Transverse colon (tissue), 4 donors: ENCODE data around the gene EFCAB5. TPM values are rescaled to one million over a fixed set of nuclear protein-coding genes. Genes with fewer than 3 reads are reported as not detected.

Source experiments
- DNase-seq: peaks from one replicate; pipeline ENCODE4 v3.0.0-alpha.2; 2019
- H3K27ac ChIP-seq, 4 donors: fragments of 200-600 bp; sonication (generic); 2 replicates each; pipeline ENCODE4 v1.5.1; 2016 to 2018; ENCODE audit warnings: inconsistent platforms in 4 of 4
- H3K27me3 ChIP-seq: fragments of 200-600 bp; sonication (generic); 2 replicates; pipeline ENCODE4 v1.5.1; 2017; ENCODE audit warnings: inconsistent platforms
- H3K36me3 ChIP-seq, 4 donors: fragments of 200-600 bp; sonication (generic); 2 replicates each; pipeline ENCODE4 v1.5.1; 2017 to 2019; ENCODE audit warnings: inconsistent platforms in 4 of 4
- H3K4me1 ChIP-seq, 4 donors: fragments of 200-600 bp; sonication (generic); 2 replicates each; pipeline ENCODE4 v1.5.1; 2017 to 2020; ENCODE audit warnings: inconsistent platforms in 4 of 4
- H3K4me3 ChIP-seq, 4 donors: fragments of 200-600 bp; sonication (generic); 1 replicate in 1 of 4; 2 replicates in 3 of 4; pipeline versions ENCODE4 v1.5.1 to v1.6.1; 2017 to 2019; ENCODE audit warnings: inconsistent platforms in 4 of 4
- H3K9me3 ChIP-seq, 2 donors: fragments of 200-600 bp; sonication (generic); 2 replicates each; pipeline ENCODE4 v1.5.1; 2017 to 2019; ENCODE audit warnings: inconsistent platforms in 2 of 2
- EP300 ChIP-seq: sonication (generic); formaldehyde crosslinking; IDR thresholded peaks from one replicate; pipeline ENCODE4 v1.6.1; 2017; ENCODE audit warnings: antibody characterized with exemption, low read depth
- POLR2A ChIP-seq: fragments of 450-650 bp; IDR thresholded peaks from one replicate; pipeline ENCODE4 v1.6.1; 2016; ENCODE audit warnings: antibody characterized with exemption, mild to moderate bottlenecking, moderate library complexity
- POLR2AphosphoS5 ChIP-seq, 3 donors: sonication (generic); formaldehyde crosslinking; IDR thresholded peaks; one replicate each; pipeline ENCODE4 v1.6.1; 2016; ENCODE audit warnings: antibody characterized with exemption in 3 of 3
- WGBS, 2 donors: methylation state at CpG; one replicate each; pipeline ENCODE4 v1.1.5; 2018; ENCODE audit warnings: low coverage in 1 of 2; 5-methylcytosine and 5-hydroxymethylcytosine counted together
- in situ Hi-C, 4 donors: fragments of 200-750 bp; cut with MboI; loops; one replicate each; pipeline versions ENCODE4 v1.15.0 to v1.15.1; 2017; ENCODE audit warnings: low sequenced_read_pairs in 3 of 4, low pct_ligation_motif_present in 1 of 4, low pct_unique_long_range_greater_than_20kb in 1 of 4
- intact Hi-C: fragments of 100-400 bp; cut with DNase I; formaldehyde crosslinking; loops from one replicate; pipeline ENCODE4 v1.15.1; 2023; ENCODE audit warnings: low total_unique reads
- total RNA-seq, 4 donors: library from RNA; depleted of rRNA; stranded (reverse); fragments of >200 nt; gene quantifications; one replicate each; pipeline ENCODE4 v1.1.0, GENCODE V29; 2016
- TF ChIP-seq, protein P1 (sequence below), 5 experiments: fragments of 200-600 bp in 3 of 5; fragments of 450-650 bp in 2 of 5; sonication (generic) in 3 of 5; IDR thresholded peaks; 1 replicate in 2 of 5; 2 replicates in 3 of 5; pipeline ENCODE4 v1.5.1; 2016 to 2017; ENCODE audit warnings: antibody characterized with exemption in 5 of 5, inconsistent platforms in 3 of 5, mild to moderate bottlenecking in 2 of 5, moderate library complexity in 1 of 5

The EFCAB5 gene
- total RNA-seq, 4 donors from 2014 or later: 1.00 to 3.7 (median 1.9) TPM

DNA sequence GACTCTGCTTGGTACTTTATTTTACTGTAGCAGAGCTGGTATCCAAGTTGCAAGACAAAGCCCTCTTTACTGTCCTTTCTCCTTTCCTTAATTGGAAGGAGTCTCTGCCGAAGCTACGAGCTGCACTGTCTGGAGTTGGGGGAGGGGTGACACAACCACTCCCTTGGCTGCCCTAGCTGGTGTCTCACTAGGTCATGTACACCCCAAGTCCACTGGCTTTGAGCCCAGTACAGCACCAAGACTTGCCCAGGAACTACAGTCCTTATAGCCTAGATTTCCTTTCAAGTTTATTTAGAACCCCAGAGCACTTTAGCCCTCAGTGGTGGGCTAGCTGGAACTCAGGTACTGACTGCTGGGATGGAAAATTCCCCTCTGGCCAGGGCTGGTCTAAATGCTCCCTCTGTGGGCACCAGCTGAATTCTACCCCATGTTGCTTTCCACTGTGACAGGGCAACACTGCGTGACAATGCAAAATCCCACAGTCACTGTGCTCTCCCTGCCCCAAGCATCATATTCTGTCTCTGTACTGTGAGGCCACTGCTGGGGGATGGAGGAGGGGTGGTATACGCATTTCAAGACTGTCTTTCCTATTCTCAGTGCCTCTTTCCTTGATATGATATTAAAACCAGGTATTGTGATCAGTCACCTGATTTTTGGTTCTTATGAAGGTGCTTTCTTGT, 18.4 kb downstream of the EFCAB5 start:
- in situ Hi-C loops: no loop called here
- TF ChIP-seq, protein P1, sequence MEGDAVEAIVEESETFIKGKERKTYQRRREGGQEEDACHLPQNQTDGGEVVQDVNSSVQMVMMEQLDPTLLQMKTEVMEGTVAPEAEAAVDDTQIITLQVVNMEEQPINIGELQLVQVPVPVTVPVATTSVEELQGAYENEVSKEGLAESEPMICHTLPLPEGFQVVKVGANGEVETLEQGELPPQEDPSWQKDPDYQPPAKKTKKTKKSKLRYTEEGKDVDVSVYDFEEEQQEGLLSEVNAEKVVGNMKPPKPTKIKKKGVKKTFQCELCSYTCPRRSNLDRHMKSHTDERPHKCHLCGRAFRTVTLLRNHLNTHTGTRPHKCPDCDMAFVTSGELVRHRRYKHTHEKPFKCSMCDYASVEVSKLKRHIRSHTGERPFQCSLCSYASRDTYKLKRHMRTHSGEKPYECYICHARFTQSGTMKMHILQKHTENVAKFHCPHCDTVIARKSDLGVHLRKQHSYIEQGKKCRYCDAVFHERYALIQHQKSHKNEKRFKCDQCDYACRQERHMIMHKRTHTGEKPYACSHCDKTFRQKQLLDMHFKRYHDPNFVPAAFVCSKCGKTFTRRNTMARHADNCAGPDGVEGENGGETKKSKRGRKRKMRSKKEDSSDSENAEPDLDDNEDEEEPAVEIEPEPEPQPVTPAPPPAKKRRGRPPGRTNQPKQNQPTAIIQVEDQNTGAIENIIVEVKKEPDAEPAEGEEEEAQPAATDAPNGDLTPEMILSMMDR (IDR thresholded peaks at IDR 0.05): no peak
- TF ChIP-seq POLR2AphosphoS5 (IDR thresholded peaks at IDR 0.05): no peak
- no peak for TF ChIP-seq POLR2A
- no peak for TF ChIP-seq EP300
- DNase-seq: no peak

DNA sequence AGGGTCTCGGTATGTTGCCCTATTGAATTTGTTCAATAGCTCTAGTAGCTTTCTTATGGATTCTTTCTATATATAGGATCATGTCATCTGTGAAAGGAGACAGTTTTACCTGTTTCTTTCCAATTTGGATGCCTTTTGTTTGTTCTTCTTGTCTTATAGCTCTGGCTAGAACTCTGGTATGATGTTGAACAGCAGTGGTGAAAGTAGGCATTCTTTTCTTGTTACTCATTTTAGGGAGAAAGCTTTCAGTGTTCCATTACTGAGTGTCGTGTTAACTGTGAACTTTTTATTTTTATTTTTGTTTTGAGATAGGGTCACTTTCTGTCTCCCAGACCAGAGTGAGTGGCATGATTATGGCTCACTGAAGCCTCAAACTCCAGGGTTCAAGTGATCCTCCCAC, 21.2 kb downstream of the EFCAB5 start:
- no peaks in the 10 kb centered on the region for H3K4me1 ChIP-seq
- no peaks in the 10 kb centered on the region for H3K36me3 ChIP-seq
- no peaks in the 10 kb centered on the region for H3K27me3 ChIP-seq
- no peak overlapping the region for H3K4me3 ChIP-seq
- peaks cover 0 to 4% of the 10 kb centered on the region in 2 donors for H3K9me3 ChIP-seq
- intact Hi-C loops: no loop called here
- H3K27ac ChIP-seq: no peak overlapping the region
- TF ChIP-seq, protein P1 (IDR thresholded peaks at IDR 0.05): no peak
- TF ChIP-seq EP300 (no peak), POLR2A (no peak), POLR2AphosphoS5 (IDR thresholded peaks at IDR 0.05) (no peak)
- DNase-seq: no peak
- whole genome bisulfite sequencing, 2 donors: 86 to 90% methylated on average over 2 of the region's 2 CpGs
- in situ Hi-C loops: no loop called here

More for the DNA sequence above, 18.4 kb downstream of the EFCAB5 start:
- H3K4me3 ChIP-seq: no peak overlapping the region
- H3K27ac ChIP-seq: no peak overlapping the region
- no peaks in the 10 kb centered on the region for H3K36me3 ChIP-seq
- intact Hi-C loops: no loop called here
- no peaks in the 10 kb centered on the region for H3K27me3 ChIP-seq
- H3K9me3 ChIP-seq: peaks cover 0 to 4% of the 10 kb centered on the region in 2 donors
- no peaks in the 10 kb centered on the region for H3K4me1 ChIP-seq
- WGBS, 2 donors: 74 to 86% methylated on average over 2 to 4 of the region's 4 CpGs

DNA sequence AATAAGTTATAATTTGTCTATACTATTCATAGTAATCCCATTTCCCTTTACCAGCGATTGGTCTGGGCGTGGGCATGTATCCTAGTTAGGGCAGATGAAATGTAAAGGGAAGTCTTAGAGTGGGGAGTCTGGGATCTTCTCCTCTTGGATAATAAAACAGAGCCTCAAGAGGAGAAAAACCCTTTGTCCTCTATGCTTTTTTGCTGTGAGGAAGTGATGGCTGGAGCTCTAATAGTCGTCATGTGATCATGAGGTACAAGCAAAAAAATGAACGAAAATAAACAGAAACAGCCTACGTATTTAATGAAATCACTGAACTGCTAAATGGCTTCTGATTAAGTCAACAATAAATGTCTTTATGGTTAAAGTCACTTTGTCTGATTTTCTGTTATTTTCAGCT, 26.8 kb downstream of the EFCAB5 start:
- in situ Hi-C loops: no loop called here
- 81 to 91% methylated on average over 5 of the region's 5 CpGs for WGBS, 2 donors
- Histone ChIP-seq H3K36me3 (no peaks in the 10 kb centered on the region), H3K27ac (no peak overlapping the region), H3K4me1 (peaks cover 0 to 6% (median 0%) of the 10 kb centered on the region in 4 donors), H3K4me3 (no peak overlapping the region), H3K9me3 (peaks cover 0 to under 1% of the 10 kb centered on the region in 2 donors), H3K27me3 (no peaks in the 10 kb centered on the region)
- DNase-seq: no peak
- intact Hi-C loops: no loop called here
- no peak for TF ChIP-seq EP300

DNA sequence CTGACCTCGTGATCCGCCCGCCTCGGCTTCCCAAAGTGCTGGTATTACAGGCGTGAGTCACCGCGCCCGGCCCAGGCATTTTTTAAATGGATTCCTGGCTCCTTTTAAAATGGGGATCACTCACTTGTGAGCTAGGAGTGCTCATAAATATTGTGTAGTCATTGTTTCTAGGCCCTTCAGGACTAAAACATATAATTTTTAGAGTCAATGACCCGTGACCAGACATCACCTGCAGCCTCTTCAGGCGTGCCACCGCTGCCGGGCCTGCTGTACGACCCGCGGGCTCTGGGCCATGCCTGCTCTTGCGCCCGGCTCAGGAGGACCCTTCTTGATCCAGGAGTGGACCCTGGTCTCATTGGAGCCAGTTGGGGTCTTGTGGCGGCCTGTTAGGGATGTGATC, 30.8 kb downstream of the EFCAB5 start:
- no peak overlapping the region for H3K4me3 ChIP-seq
- H3K27me3 ChIP-seq: no peaks in the 10 kb centered on the region
- peaks cover 0 to 11% (median 0%) of the 10 kb centered on the region in 4 donors for H3K4me1 ChIP-seq
- no peak for TF ChIP-seq EP300
- 95 to 98% methylated on average over 7 to 18 of the region's 18 CpGs for WGBS, 2 donors
- in situ Hi-C loops (no loop called here), intact Hi-C loops (no loop called here)
- no peaks in the 10 kb centered on the region for H3K36me3 ChIP-seq
- no peaks in the 10 kb centered on the region for H3K9me3 ChIP-seq
- DNase-seq: no peak
- peak overlapping the region in 2 of 4 donors; percentile 34 to 38 for H3K27ac ChIP-seq

DNA sequence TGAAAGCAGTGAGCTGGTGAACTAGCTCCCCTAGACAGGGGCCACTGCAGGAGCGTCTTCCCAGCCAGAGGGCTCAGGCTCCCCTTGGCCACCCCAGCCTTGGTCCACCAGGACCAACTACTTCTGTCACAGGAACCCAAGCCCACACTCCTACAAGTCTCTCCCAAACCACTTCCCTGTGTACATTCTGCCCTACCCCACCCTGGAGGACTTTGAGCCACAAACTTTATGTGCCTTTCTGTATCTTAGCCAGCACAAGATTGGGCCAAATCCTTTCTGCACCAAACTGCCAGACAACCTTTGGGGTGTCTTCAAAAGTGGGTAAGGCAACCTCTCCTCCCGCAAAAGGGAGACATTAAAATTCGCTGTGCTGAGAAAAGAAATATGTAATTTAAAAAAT, 31.6 kb downstream of the EFCAB5 start:
- peak; percentile 52 for DNase-seq
- intact Hi-C loops: no loop called here
- Histone ChIP-seq H3K4me3 (no peak overlapping the region), H3K4me1 (peaks cover 0 to 11% (median 0%) of the 10 kb centered on the region in 4 donors), H3K36me3 (no peaks in the 10 kb centered on the region), H3K9me3 (no peaks in the 10 kb centered on the region), H3K27ac (peak overlapping the region in 3 of 4 donors; percentile 34 to 56 (median 38)), H3K27me3 (no peaks in the 10 kb centered on the region)
- in situ Hi-C loops: no loop called here
- WGBS, 2 donors: 59 to 93% methylated on average over 2 to 3 of the region's 3 CpGs
- TF ChIP-seq, protein P1 (IDR thresholded peaks at IDR 0.05): no peak
- peak in 1 of 3 donors; percentile 20 for TF ChIP-seq POLR2AphosphoS5 (IDR thresholded peaks at IDR 0.05)
